CD14-positive monocyte (primary cell): Measurements from ENCODE around the gene NR0B2. TPM values are rescaled to one million over a fixed set of nuclear protein-coding genes. Genes with fewer than 3 reads are reported as not detected.

Experiments
- DNase-seq, 3 donors: peaks; one replicate each; pipeline ENCODE4 v3.0.0-alpha.2; 2011 to 2022
- H2AFZ ChIP-seq: 2 replicates; pipeline ENCODE4 v1.6.0; 2012; ENCODE audit warnings: mild to moderate bottlenecking, low read depth, low read length, inconsistent platforms; ENCODE audit not compliant: insufficient read depth, poor library complexity, severe bottlenecking
- H3K27ac ChIP-seq, 2 donors: 1 replicate in 1 of 2; 2 replicates in 1 of 2; pipeline ENCODE4 v1.5.1; 2012 to 2013; ENCODE audit warnings: low read length in 2 of 2, control low read depth in 1 of 2, inconsistent platforms in 1 of 2, low read depth in 1 of 2, mild to moderate bottlenecking in 1 of 2
- H3K27me3 ChIP-seq, 2 donors: one replicate each; pipeline versions ENCODE4 v1.6.0 to v1.6.1; 2011 to 2013; ENCODE audit warnings: low read length in 2 of 2; ENCODE audit not compliant: control insufficient read depth in 2 of 2, insufficient read depth in 2 of 2
- H3K36me3 ChIP-seq, 2 donors: replicated peaks in 1 of 2; 1 replicate in 1 of 2; 2 replicates in 1 of 2; pipeline versions ENCODE4 v1.5.1 to v1.6.1; 2012 to 2013; ENCODE audit warnings: low read length in 2 of 2, control low read depth in 1 of 2, inconsistent platforms in 1 of 2, mild to moderate bottlenecking in 1 of 2; ENCODE audit not compliant: insufficient read depth in 2 of 2, control insufficient read depth in 1 of 2
- H3K4me1 ChIP-seq, 2 donors: 1 replicate in 1 of 2; 2 replicates in 1 of 2; pipeline versions ENCODE4 v1.5.1 to v1.6.1; 2012 to 2013; ENCODE audit warnings: low read length in 2 of 2, control low read depth in 1 of 2, inconsistent platforms in 1 of 2, mild to moderate bottlenecking in 1 of 2, moderate library complexity in 1 of 2; ENCODE audit not compliant: insufficient read depth in 2 of 2, control insufficient read depth in 1 of 2
- H3K4me2 ChIP-seq: replicated peaks from 2 replicates; pipeline ENCODE3; 2012; ENCODE audit warnings: low read length, moderate library complexity, mild to moderate bottlenecking; ENCODE audit not compliant: poor library complexity, severe bottlenecking; ENCODE audit errors: extremely low read depth
- H3K4me3 ChIP-seq, 3 experiments: fragments of 200-600 bp in 1 of 3; sonication (generic) in 1 of 3; replicated peaks in 1 of 3; 1 replicate in 2 of 3; 2 replicates in 1 of 3; pipeline ENCODE4 v1.5.1; 2011 to 2013; ENCODE audit warnings: low read length in 3 of 3, mild to moderate bottlenecking in 3 of 3, control low read depth in 2 of 3, low read depth in 2 of 3, inconsistent platforms in 1 of 3, moderate library complexity in 1 of 3
- H3K79me2 ChIP-seq: 2 replicates; pipeline ENCODE4 v1.6.0; 2012; ENCODE audit warnings: mild to moderate bottlenecking, control low read depth, inconsistent platforms, low read length, moderate library complexity; ENCODE audit not compliant: insufficient read depth
- H3K9ac ChIP-seq: 2 replicates; pipeline ENCODE4 v1.6.0; 2017; ENCODE audit warnings: low read length, mild to moderate bottlenecking; ENCODE audit not compliant: insufficient read depth, poor library complexity, severe bottlenecking
- H3K9me3 ChIP-seq, 2 donors: replicated peaks in 1 of 2; 1 replicate in 1 of 2; 2 replicates in 1 of 2; pipeline versions ENCODE4 v1.5.1 to v1.6.1; 2012 to 2013; ENCODE audit warnings: low read length in 2 of 2, control low read depth in 1 of 2; ENCODE audit not compliant: control insufficient read depth in 1 of 2, insufficient read depth in 1 of 2
- H4K20me1 ChIP-seq: 2 replicates; pipeline ENCODE4 v1.6.0; 2012; ENCODE audit warnings: mild to moderate bottlenecking, low read length, control low read depth, moderate library complexity; ENCODE audit not compliant: insufficient read depth
- H3K27ac Mint-ChIP-seq, 7 donors: one replicate each; pipeline ENCODE4 v1.8.0; 2020; ENCODE audit warnings: mild to moderate bottlenecking in 7 of 7, mixed read lengths in 7 of 7, moderate library complexity in 6 of 7, inconsistent platforms in 2 of 7
- H3K27me3 Mint-ChIP-seq, 3 donors: one replicate each; pipeline ENCODE4 v1.8.0; 2021 to 2022; ENCODE audit warnings: low read depth in 3 of 3, mild to moderate bottlenecking in 3 of 3, mixed read lengths in 3 of 3, moderate library complexity in 3 of 3, inconsistent platforms in 1 of 3
- H3K36me3 Mint-ChIP-seq, 2 donors: one replicate each; pipeline ENCODE4 v1.8.0; 2020; ENCODE audit warnings: mixed read lengths in 2 of 2, inconsistent platforms in 1 of 2, mild to moderate bottlenecking in 1 of 2
- H3K4me1 Mint-ChIP-seq: one replicate; pipeline ENCODE4 v1.8.0; 2020; ENCODE audit warnings: mild to moderate bottlenecking, mixed read lengths
- H3K4me3 Mint-ChIP-seq, 2 donors: one replicate each; pipeline ENCODE4 v1.8.0; 2020; ENCODE audit warnings: mild to moderate bottlenecking in 2 of 2, mixed read lengths in 2 of 2, moderate library complexity in 1 of 2
- H3K9me3 Mint-ChIP-seq, 7 donors: one replicate each; pipeline ENCODE4 v1.8.0; 2020 to 2022; ENCODE audit warnings: mixed read lengths in 7 of 7, mild to moderate bottlenecking in 6 of 7, moderate library complexity in 6 of 7, inconsistent platforms in 2 of 7
- WGBS: methylation state at CpG from one replicate; pipeline ENCODE4 v1.1.5; 2013; ENCODE audit warnings: missing lambda C conversion rate; ENCODE audit not compliant: insufficient coverage; 5-methylcytosine and 5-hydroxymethylcytosine counted together
- intact Hi-C, 2 donors: fragments of 100-400 bp; cut with micrococcal nuclease; formaldehyde crosslinking; loops; one replicate each; pipeline versions ENCODE4 v1.15.0 to v1.15.1; 2023
- polyA plus RNA-seq, 3 donors: library from polyadenylated mRNA; depleted of rRNA in 1 of 3; unstranded in 2 of 3; stranded (reverse) in 1 of 3; fragments of 300-500 nt in 2 of 3; fragments of >200 nt in 1 of 3; fragmentation: Illumina TruSeq in 2 of 3; gene quantifications; 1 replicate in 2 of 3; 2 replicates in 1 of 3; pipeline ENCODE4 v1.2.3, GENCODE V29; 2012 to 2021
- TF ChIP-seq, protein P1 (sequence below): fragments of 200-600 bp; IDR thresholded peaks from one replicate; pipeline ENCODE4 v1.8.0; 2022; ENCODE audit warnings: antibody characterized with exemption, mild to moderate bottlenecking

NR0B2 gene
- polyA plus RNA-seq, 3 donors: not detected

DNA sequence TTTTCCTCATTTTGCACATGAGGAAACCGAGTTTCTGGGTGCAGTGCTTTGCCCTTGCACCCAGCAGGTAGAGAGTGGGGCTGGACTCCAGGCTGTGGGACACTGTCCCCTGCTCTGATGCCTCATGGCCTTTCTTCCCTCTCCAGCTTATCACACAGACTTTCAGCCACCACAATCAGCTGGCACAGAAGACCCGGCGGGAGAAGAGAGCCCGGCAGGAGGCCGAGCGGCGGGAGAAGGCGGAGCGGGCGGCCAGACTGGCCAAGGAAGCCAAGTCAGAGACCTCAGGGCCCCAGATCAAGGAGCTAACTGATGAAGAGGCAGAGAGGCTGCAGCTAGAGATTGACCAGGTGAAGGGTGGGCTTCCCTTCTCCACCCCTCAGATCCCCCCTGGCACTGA lies 27.5 kb upstream of the NR0B2 start:
- H3K4me1 Mint-ChIP-seq: peaks cover 12% of the 10 kb centered on the region
- Histone ChIP-seq H2AFZ (no peak overlapping the region), H3K79me2 (peaks cover 14% of the 10 kb centered on the region), H3K36me3 (peaks cover 54 to 80% of the 10 kb centered on the region in 2 donors), H3K4me2 (no peak overlapping the region), H3K4me1 (peaks cover 6 to 7% of the 10 kb centered on the region in 2 donors), H3K9me3 (no peaks in the 10 kb centered on the region), H3K9ac (no peak overlapping the region), H3K27ac (no peak overlapping the region), H4K20me1 (peaks cover 5% of the 10 kb centered on the region), H3K4me3 (no peak overlapping the region), H3K27me3 (no peaks in the 10 kb centered on the region)
- no peaks in the 10 kb centered on the region for H3K9me3 Mint-ChIP-seq
- no peak for DNase-seq
- peaks cover 57 to 70% of the 10 kb centered on the region in 2 donors for H3K36me3 Mint-ChIP-seq
- no peak overlapping the region for H3K27ac Mint-ChIP-seq
- no CpG with 5 or more reads among the region's 10 CpGs for WGBS
- TF ChIP-seq, protein P1, sequence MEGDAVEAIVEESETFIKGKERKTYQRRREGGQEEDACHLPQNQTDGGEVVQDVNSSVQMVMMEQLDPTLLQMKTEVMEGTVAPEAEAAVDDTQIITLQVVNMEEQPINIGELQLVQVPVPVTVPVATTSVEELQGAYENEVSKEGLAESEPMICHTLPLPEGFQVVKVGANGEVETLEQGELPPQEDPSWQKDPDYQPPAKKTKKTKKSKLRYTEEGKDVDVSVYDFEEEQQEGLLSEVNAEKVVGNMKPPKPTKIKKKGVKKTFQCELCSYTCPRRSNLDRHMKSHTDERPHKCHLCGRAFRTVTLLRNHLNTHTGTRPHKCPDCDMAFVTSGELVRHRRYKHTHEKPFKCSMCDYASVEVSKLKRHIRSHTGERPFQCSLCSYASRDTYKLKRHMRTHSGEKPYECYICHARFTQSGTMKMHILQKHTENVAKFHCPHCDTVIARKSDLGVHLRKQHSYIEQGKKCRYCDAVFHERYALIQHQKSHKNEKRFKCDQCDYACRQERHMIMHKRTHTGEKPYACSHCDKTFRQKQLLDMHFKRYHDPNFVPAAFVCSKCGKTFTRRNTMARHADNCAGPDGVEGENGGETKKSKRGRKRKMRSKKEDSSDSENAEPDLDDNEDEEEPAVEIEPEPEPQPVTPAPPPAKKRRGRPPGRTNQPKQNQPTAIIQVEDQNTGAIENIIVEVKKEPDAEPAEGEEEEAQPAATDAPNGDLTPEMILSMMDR: no peak
- no peaks in the 10 kb centered on the region for H3K27me3 Mint-ChIP-seq
- H3K4me3 Mint-ChIP-seq: no peak overlapping the region
- intact Hi-C loops: no loop called here

DNA sequence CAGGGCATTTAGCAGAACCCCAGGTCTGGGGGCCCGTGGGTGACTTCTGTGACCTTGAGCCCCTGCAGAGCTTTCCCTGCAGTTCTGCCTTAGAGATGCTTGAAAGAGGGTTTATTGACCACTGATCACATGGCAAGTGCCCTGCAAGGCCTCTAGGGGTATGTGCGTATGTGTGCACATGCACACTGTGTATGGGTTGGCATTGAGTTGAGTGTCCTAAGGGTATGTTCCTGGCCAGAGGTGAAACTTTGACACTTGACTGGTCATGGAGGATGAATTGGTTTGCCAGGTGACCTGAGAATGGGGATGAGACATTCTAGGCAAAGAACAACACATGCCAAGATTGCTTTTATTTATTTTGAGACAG lies 24.9 kb upstream of the NR0B2 start:
- Histone ChIP-seq H4K20me1 (peaks cover 5% of the 10 kb centered on the region), H3K4me1 (peaks cover 6 to 7% of the 10 kb centered on the region in 2 donors), H3K4me3 (no peak overlapping the region), H3K4me2 (no peak overlapping the region), H3K36me3 (peaks cover 32 to 72% of the 10 kb centered on the region in 2 donors), H2AFZ (no peak overlapping the region), H3K9me3 (no peaks in the 10 kb centered on the region), H3K79me2 (peaks cover 25% of the 10 kb centered on the region), H3K27me3 (no peaks in the 10 kb centered on the region), H3K27ac (no peak overlapping the region), H3K9ac (no peak overlapping the region)
- Mint-ChIP-seq H3K27me3 (no peaks in the 10 kb centered on the region), H3K4me1 (peaks cover 12% of the 10 kb centered on the region), H3K36me3 (peaks cover 47 to 60% of the 10 kb centered on the region in 2 donors), H3K27ac (peak overlapping the region in 4 of 7 donors; percentile 34 to 73 (median 69)), H3K4me3 (no peak overlapping the region), H3K9me3 (peaks cover 0 to 1% (median 0%) of the 10 kb centered on the region in 7 donors)
- TF ChIP-seq, protein P1: no peak
- intact Hi-C loops: no loop called here
- WGBS: 96% methylated on average over 2 of the region's 2 CpGs
- DNase-seq: no peak
